Left lung (tissue), 10 donors: ENCODE data around the gene PTTG2. TPM values are rescaled to one million over a fixed set of nuclear protein-coding genes. Genes with fewer than 3 reads are reported as not detected.

Source experiments
- ATAC-seq: fragments of 200-7000 bp; cut with Tn5 transposase; one replicate; pipeline ENCODE4 v1.9.1; 2020; ENCODE audit warnings: moderate library complexity
- DNase-seq, 4 donors: peaks; one replicate each; pipeline ENCODE4 v3.0.0-alpha.2; 2013 to 2020
- H3K27ac ChIP-seq, 2 donors: fragments of 200-600 bp; sonication (generic) in 1 of 2; one replicate each; pipeline versions ENCODE4 v1.5.0 to v1.8.0; 2020 to 2021
- H3K27me3 ChIP-seq, 2 donors: fragments of 200-600 bp; sonication (generic) in 1 of 2; one replicate each; pipeline versions ENCODE4 v1.5.0 to v1.8.0; 2020 to 2021
- H3K36me3 ChIP-seq, 2 donors: fragments of 200-600 bp; sonication (generic) in 1 of 2; one replicate each; pipeline versions ENCODE4 v1.5.0 to v1.8.0; 2020 to 2021
- H3K4me1 ChIP-seq, 2 donors: fragments of 200-600 bp; one replicate each; pipeline ENCODE4 v1.8.0; 2021
- H3K4me3 ChIP-seq, 2 donors: fragments of 200-600 bp; sonication (generic) in 1 of 2; one replicate each; pipeline versions ENCODE4 v1.5.0 to v1.8.0; 2020 to 2021; ENCODE audit warnings: mild to moderate bottlenecking in 1 of 2
- H3K9me3 ChIP-seq, 2 donors: fragments of 200-600 bp; sonication (generic) in 1 of 2; one replicate each; pipeline versions ENCODE4 v1.5.0 to v1.8.0; 2020 to 2021
- CTCF ChIP-seq, 2 donors: fragments of 200-600 bp; sonication (generic) in 1 of 2; IDR thresholded peaks; one replicate each; pipeline versions ENCODE4 v1.5.0 to v1.8.0; 2021; ENCODE audit warnings: antibody characterized with exemption in 2 of 2
- intact Hi-C, 2 donors: fragments of 100-400 bp; cut with DNase I; formaldehyde crosslinking; loops; one replicate each; pipeline versions ENCODE4 v1.11.2 to v1.14.2; 2022
- polyA plus RNA-seq, 6 donors: library from polyadenylated mRNA; unstranded; fragments of 120-200 nt; gene quantifications; one replicate each; pipeline ENCODE4 v1.2.1, GENCODE V29; 2013; ENCODE audit not compliant: insufficient read length in 6 of 6
- total RNA-seq, 2 donors: library from RNA; stranded (reverse); fragmentation: NEBNext Ultra II Directional; extraction: Animal tissue kit (Norgen Biotek cat#: 25700); gene quantifications; one replicate each; pipeline ENCODE4 v1.2.1, GENCODE V29; 2021
- donor health status: DM: no; HTN: yes; CAD: no.
- donor health status: DM: no; HTN: no; CAD: no.

The PTTG2 gene
- total and polyA plus RNA-seq, 8 donors: 0.58 TPM; not detected in 7

DNA sequence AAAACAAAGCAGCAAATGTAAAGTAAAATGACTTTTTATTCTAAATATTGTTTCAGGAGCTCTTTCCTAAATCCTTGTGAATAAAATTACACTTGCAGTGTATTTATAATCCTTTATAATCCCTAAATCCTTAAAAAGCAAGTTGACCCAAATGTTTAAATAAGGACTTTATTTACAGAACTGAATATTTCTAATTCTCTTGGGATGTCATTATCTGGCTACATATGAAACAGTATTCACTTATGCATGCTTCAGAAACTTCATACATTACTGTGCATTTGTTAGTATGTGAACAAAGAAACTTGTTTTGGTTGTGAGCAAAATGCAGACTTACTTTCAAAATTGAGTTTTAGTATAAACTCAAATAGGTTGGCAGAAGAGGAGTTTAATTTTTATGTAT, 49.2 kb downstream of the PTTG2 start:
- no peak for TF ChIP-seq CTCF (IDR thresholded peaks at IDR 0.05)
- ATAC-seq: no peak
- peaks cover 0 to 11% of the 10 kb centered on the region in 2 donors for H3K4me1 ChIP-seq
- H3K4me3 ChIP-seq: no peak overlapping the region
- H3K36me3 ChIP-seq: peaks cover 0 to 4% of the 10 kb centered on the region in 2 donors
- H3K27ac ChIP-seq: no peak overlapping the region
- H3K9me3 ChIP-seq: no peaks in the 10 kb centered on the region
- intact Hi-C loops: no loop called here
- no peaks in the 10 kb centered on the region for H3K27me3 ChIP-seq
- no peak for DNase-seq

DNA sequence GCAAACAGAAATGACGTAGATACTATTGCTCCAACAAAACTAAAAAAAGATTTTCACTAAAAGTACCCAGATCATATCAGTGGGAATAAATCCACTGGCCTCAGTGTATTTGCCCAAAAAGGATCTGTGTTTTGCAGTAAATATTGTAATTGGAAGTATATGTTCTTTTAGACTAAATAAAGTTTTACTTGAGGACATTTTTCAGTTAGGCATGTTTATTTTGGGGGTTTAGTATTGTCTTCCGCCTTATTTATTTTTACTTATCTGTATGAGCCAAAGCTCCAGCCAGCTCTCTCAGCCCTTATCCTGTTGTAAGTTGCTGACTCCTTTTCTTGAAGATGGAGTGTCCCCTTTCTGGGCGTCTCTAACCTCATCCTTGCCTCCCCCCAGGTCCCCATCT, 49.8 kb downstream of the PTTG2 start:
- intact Hi-C loops: no loop called here

More for the DNA sequence above, 49.8 kb downstream of the PTTG2 start:
- ATAC-seq (no peak), DNase-seq (no peak)
- Histone ChIP-seq H3K36me3 (peaks cover 0 to 9% of the 10 kb centered on the region in 2 donors), H3K27ac (no peak overlapping the region), H3K9me3 (no peaks in the 10 kb centered on the region), H3K4me3 (no peak overlapping the region), H3K4me1 (peaks cover 0 to 11% of the 10 kb centered on the region in 2 donors), H3K27me3 (no peaks in the 10 kb centered on the region)
- no peak for TF ChIP-seq CTCF (IDR thresholded peaks at IDR 0.05)

Other genes with a start within 250 kb of the PTTG2 start
- 10 to 100 TPM; 23.0 to 27.9 TPM for gene PGM2, start 133.7 kb upstream of the PTTG2 start, total RNA-seq
- 10 to 100 TPM; 23.7 to 30.2 (median 27.2) TPM for gene PGM2, start 133.7 kb upstream of the PTTG2 start, polyA plus RNA-seq
- 10 to 100 TPM; 53.3 to 71.0 TPM for gene TBC1D1, start 69.3 kb upstream of the PTTG2 start, total RNA-seq
- 10 to 100 TPM; 59.6 to 78.9 (median 73.5) TPM for gene TBC1D1, start 69.3 kb upstream of the PTTG2 start, polyA plus RNA-seq